Dendritic cell treated with granulocyte-macrophage colony-stimulating factor and Interleukin-4, amounts not matched to agents 40 ng/mL and 50 ng/mL, for 4 days (primary cell): ENCODE data around the gene TGFBR3L.

ENCODE experiments used
- H3K27ac Mint-ChIP-seq: one replicate; pipeline ENCODE4 v1.8.0; 2022; ENCODE audit warnings: mild to moderate bottlenecking, mixed read lengths
- H3K27me3 Mint-ChIP-seq: one replicate; pipeline ENCODE4 v1.8.0; 2022; ENCODE audit warnings: mild to moderate bottlenecking, mixed read lengths
- H3K36me3 Mint-ChIP-seq: one replicate; pipeline ENCODE4 v1.8.0; 2022; ENCODE audit warnings: low read depth, mixed read lengths
- H3K4me1 Mint-ChIP-seq: one replicate; pipeline ENCODE4 v1.8.0; 2022; ENCODE audit warnings: low read depth, mixed read lengths
- H3K4me3 Mint-ChIP-seq: one replicate; pipeline ENCODE4 v1.8.0; 2022; ENCODE audit warnings: mild to moderate bottlenecking, moderate library complexity, mixed read lengths
- H3K9me3 Mint-ChIP-seq: one replicate; pipeline ENCODE4 v1.8.0; 2022; ENCODE audit warnings: mixed read lengths
- intact Hi-C: fragments of 100-400 bp; cut with micrococcal nuclease; formaldehyde crosslinking; loops from one replicate; pipeline ENCODE4 v1.15.0; 2022

The TGFBR3L gene

GRCh38 chr19:7968008-7968795 is 53.6 kb downstream of the TGFBR3L start:
- peaks cover 94% of the 10 kb centered on the region for H3K36me3 Mint-ChIP-seq
- no peak overlapping the region for H3K27ac Mint-ChIP-seq
- no peaks in the 10 kb centered on the region for H3K9me3 Mint-ChIP-seq
- H3K27me3 Mint-ChIP-seq, result no peaks in the 10 kb centered on the region
- intact Hi-C loops, result no loop called here
- no peak overlapping the region for H3K4me3 Mint-ChIP-seq
- H3K4me1 Mint-ChIP-seq, result no peaks in the 10 kb centered on the region
